NCI-H2171 (cell line): ENCODE results near the gene EMCN.
"Not testable (repeated sequence)": the region's sequence is repeated elsewhere in the genome, so short reads cannot be mapped to it uniquely, and the experiment has no call there.

Experiments
- DNase-seq: peaks from one replicate; lab custom pipeline; 2025; lab: John Stamatoyannopoulos, UW

The EMCN gene

GRCh38 chr4:100517864-100518341 is at the start of gene EMCN:
TSS of gene EMCN (minus strand) at chr4:100518022. CDS start at chr4:100517914, 108 bp downstream.
- no peak for DNase-seq

GRCh38 chr4:100566396-100566795 is 48.6 kb upstream of the EMCN start:
- DNase-seq: no peak

DNA sequence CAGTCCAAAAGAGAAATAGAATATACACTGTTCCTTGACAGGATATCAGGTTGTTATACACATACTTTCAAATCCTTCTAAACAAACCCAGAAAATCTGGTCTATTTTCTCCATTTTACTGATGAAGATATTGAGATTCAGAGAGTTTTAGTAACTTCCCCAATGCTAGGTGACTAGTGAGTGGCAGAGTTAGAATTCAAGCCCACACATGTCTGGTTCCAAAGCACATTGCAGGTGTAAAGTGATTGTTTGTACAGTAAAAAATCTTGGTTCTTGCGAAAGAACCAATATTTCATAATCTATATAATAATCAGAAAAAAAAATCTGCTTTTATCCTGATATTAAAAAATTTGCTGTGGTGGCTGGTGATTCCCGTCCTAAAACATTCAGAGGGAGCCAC is 39.5 kb upstream of the EMCN start:
- no peak for DNase-seq

DNA sequence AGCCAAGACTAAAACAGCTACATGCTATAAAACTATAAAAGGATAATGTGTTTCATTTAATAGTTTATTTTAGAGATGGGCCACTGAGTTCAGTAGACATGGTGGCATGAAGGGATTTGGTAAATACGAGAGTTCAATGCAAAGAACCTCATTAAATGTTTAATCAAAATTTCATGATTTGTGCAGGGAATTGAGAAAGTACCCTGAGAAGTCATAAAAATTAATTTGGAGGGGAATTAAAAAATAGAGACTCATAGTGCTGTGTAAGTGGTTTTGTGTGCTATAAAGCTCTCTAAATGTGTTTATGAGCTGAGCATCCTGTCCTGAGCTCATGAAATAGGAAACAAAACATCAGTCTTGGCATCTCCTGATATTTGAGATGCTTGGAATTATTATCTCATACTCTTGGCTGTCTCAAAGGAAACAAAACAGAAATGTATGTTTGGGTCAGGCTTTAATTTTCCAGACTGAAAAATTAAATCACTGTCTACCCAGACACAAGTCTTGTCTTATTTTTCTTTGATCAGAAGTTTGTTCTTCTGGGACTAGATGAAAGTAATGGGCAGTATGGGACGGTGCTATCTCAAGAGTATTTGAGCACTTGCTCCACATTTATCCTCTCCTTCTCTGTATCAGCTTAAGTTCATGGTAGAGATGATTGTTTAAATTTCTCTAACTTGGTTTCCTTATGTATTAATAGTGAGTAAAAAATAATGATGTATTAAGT is 38.0 kb upstream of the EMCN start:
- no peak for DNase-seq

DNA sequence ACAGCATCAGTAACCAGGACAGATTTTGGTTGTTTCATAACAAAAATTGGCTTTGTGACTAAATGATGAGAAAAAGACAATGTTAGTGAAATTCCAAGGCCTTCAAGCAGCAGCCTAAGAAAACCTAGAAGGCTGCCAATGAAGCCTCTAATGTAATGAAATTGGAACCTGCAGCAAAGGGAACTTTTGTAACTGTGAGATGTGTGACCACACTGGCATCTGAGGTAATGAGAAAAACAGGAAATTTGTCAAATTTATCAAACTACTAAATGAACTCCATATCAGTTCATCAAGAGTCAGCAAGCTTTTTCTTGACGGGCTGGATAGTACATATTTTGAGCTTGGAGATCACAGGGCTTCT is 30.4 kb upstream of the EMCN start:
- no peak for DNase-seq

DNA sequence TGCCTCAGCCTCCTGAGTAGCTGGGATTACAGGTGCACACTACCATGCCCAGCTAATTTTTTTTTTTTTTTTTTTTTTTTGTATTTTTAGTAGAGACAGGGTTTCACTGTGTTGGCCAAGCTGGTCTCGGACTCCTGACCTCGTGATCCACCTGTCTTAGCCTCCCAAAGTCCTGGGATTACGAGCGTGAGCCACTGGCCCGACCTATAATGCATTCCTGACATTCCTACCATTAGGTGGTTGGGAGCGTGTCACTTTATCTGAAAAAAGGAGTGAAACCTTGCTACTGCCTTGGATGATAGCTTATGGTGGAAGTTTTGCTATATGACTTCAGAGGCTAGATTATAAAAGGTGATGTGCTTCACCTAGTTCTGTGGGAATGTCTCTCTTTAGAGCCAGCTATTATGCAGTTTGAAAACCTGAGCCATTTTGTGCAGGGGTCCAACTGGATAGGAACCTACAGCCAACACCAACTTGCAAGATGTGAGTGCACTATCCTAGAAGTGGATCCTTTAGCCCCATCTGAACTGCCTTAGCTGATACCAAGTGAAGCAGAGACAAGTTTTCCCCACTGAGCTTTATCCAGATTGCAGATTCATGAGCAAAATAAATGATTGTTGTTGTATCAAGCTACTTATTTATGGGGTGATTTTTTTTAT is 29.8 kb upstream of the EMCN start:
- no peak for DNase-seq

DNA sequence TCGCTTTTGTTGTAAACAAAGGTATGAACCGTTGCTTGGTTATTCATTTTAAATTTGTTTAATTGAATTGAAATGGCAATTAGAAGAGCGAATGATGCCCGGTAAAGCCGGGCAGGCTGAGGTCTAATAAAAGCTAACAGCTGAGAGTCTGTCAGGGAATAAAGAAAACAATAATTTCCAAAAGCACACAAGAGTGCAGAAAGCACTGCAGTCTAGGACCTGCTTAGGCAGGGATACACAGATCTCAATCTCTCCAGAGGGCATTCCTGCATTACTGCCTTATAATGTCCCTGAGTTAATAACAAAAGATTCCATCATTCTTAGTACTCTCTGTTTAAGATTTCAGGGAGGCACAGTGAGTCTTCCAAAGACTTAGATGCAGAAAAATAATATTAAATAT is 27.6 kb upstream of the EMCN start:
- DNase-seq: no peak

GRCh38 chr4:100540131-100540530 is 22.3 kb upstream of the EMCN start:
- DNase-seq: no peak

DNA sequence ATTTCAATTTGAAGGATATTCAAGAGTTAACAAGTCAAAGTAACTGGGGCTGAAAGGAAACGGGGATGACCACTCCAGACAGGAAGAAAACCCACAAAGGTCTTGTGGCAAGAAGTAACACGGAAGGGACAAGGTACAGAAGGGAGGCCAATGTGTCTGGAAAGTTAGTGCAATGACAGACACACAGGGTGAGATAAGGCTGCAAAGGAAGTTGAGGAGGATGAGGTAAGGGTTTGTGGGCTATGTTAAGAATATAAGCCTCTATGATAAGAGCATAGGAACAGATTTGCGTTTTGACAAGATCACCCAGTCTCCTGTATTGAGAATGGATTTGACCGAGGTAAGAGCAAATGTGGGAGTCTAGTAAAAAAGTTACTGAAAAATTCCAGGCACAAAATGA is 21.9 kb upstream of the EMCN start:
- no peak for DNase-seq

DNA sequence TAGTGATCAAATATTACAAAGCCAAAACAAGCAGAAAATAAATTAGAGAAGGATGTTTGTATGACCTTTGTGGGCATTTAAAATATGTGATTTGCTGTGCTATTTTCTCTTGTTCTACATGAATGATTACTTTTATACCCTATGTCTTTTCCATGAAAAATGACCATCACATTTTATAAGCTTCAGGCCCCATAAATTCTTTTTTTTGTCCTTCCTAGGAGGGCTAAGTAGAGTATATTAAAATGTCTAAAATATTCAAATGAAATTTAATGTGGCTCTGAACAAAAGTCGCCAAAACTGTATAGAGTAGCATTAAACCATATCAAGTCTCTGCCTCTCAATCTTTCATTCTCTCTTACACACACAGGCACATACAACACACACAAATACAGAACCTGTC is 15.9 kb upstream of the EMCN start:
- DNase-seq: no peak

DNA sequence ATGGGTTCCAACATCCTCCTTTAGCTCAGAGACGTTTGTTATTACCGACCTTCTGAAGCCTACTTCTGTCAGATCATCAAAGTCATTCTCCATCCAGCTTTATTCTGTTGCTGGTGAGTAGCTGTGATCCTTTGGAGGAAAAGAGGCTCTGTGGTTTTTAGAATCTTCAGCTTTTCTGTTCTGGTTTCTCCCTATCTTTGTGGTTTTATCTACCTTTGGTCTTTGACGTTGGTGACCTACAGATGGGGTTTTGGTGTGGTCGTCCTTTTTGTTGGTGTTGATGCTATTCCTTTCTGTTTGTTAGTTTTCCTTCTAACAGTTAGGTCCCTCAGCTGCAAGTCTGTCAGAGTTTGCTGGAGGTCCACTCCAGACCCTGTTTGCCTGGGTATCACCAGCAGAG is 12.3 kb upstream of the EMCN start:
- DNase-seq: not testable (repeated sequence)

DNA sequence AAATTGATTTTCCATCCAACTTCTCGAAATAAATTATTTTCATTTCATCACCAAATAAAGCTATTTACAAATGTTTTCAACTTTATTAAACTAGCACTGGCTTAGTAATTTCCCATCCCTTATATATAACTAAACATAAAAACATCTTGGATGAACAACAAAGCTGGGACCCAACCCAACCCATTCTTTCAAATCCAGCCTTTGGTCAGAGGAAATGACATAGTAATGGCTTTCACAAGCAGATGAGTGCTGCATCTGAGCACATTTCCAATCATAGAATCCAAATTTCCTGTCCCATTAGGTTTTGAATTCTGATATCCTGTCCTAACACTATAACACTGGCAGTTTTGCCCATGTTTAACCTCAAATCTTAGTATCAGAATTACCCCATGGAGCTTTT is 7.9 kb upstream of the EMCN start:
- DNase-seq: no peak

DNA sequence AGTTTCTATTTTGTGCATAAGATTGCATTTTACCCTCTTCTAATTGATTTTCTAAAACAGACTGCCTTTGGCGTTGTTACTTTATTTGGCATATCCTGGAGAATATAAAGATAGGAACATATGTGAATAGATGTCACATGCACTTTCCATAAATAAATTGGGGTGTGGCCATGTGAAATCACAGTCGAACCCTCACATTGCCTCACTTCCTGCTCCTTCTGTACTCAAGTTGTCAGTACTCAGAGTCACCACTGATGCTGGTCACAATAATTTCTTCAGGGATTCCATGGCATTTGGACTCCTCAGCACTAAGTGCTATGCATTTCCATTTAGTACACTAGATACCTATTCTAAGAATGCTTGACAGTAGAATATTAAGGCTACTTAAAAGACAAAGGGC is 1.4 kb upstream of the EMCN start:
- DNase-seq: no peak

DNA sequence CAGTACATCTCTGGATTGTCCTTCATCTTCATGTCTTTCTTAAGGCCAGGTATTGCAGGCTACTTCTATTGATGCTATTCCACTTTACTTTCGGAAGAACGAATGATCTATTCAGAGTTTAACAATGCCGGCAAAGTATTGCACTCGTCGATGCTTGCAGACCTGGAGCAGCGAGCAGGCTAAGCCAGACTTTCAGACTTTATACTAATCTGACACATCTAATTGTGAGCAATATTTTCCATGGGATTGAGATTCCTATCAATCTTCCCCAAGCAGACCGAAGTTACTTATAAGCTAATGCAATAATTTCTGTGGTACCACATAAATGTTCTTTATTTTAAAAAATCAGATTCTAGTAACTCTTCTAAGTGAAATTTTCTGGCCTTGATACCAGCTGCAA is 1.6 kb downstream of the EMCN start:
- no peak for DNase-seq

DNA sequence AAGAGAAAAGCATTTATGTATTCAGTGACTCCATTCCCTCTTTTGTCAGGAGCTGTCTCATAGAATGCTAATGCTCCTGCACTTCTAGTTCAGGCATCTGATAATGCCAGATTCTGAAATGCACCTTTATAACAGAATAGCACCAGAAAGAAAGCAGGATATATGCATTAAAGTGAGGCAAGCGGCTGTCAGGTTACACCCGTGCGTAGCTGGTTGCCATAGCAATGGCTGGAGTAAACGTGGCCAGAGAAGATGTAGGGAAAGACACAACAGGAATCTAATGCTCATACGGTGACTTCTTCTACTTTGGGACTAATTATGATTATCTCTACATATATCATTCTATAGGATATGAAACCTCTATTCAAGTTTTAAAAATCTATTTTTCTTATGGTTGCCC is 5.9 kb downstream of the EMCN start:
- DNase-seq: no peak

GRCh38 chr4:100510551-100510950 is 7.3 kb downstream of the EMCN start:
- no peak for DNase-seq

- no peak for DNase-seq
Measured at GRCh38 chr4:100509386-100509785, 8.4 kb downstream of the EMCN start.

GRCh38 chr4:100508691-100509090 is 9.1 kb downstream of the EMCN start:
- DNase-seq: no peak

DNA sequence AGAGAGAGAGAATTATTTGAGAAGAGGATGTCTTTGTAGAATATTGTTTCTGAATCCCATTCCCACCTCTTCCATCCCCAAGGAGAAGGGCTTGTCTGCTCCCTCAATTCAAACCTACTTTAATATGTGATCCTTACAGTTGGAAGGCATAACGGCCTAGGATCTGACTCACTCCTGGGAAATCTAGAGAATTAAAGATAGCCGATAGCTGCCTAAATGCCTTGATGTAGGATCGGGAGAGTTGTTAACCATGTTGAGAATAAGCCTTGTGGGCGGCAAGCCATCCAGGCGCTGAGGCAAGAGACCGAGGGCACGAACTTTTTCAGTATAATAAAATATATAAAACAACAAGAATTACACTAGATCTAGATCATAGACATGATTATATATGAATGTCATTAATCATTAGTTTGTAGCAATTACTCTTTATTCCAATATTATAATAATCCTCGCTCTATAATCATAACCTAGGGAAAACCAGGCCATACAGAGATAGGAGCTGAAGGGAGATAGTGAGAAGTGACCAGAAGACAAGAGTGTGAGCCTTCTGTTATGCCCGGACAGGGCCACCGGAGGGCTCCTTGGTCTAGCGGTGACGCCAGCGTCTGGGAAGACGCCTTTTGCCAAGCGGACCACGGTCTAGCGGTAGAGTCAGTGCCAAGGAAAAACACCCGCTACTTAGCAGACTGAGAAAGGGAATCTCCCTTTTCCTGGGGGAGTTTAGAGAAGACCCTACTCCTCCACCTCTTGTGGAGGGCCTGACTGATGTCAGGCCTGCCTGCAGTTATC is 13.5 kb downstream of the EMCN start:
- no peak for DNase-seq

DNA sequence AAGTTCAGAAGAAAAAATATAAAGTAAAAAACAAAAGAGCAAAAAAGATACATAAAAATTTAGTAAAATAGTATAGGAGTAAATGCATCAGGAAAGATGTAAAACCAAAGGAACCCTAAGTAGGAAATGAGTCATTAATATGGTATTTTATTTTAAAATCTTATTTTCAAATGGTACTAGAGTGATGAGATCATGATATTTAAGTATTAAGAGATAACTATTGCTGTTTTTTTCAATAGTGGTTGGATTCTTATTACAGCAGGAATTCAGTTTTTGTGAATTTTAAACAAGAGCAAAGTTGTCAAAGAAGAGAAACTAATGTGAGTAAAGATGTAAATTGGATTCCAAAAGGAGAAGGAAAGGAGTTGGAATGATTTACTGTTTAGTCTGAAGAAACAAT is 20.0 kb downstream of the EMCN start:
- no peak for DNase-seq

DNA sequence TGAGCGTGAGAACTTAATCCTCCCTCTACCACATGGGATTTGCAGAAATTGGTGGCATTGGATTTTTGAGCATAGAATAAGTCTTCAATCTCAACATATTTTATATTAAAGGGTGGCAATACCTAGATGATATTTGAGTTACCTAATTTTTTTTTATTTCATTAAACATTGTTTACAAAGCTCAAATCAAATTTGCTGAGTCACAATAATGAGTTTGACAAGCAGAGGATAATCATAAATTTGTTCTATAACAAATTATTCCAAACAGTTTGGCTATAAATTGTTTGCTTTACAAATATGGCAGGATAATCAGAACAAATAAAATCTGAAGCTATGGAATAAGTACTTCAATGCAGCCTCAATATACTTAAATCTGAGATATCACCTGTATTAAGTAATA is 22.7 kb downstream of the EMCN start:
- no peak for DNase-seq

DNA sequence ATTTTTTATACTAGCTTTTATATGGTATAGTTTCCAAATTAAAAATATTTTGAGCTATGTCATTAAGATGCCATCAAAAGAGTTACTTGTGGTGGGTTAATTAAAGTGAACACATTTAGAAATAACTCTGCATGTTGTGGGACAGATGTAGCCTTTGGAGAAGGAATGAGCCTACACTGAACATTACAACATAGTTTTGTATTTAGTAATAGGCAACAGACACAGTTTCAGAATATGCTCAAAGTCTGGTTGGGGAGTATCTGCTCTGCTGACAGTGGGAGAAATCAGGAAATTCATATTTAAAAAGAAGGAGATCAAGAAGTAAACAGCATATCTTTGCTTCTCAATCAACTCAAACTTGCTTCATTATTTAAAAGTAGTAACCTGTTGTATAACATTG is 23.7 kb downstream of the EMCN start:
- no peak for DNase-seq

DNA sequence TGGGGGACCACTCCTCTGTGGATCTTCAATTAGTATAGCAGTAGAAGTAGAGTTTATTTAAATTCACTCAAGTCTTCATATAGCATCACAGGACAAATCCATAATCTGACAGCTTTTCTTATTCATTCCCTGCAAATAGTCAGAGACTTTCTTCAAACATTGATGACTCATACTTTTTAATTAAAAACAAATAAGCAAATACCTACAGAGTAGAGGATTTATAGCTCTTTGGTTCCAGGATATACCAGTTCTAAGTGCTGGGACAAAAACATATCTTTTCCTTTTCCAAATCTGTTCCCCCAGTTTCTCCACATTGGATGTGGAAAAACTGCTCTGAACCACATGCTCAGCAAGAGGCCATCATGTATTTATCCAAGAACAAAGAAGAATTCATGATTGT is 24.1 kb downstream of the EMCN start:
- DNase-seq: no peak
